ENCODE results near the gene CHRNB2. TPM values are rescaled to one million over a fixed set of nuclear protein-coding genes. Genes with fewer than 3 reads are reported as not detected.

CHRNB2 gene
- total RNA-seq (not detected), polyA plus RNA-seq (not detected)

- H3K27ac Mint-ChIP-seq: peak within 1 kb of the TSS in 2 of 7 donors; percentile 35 to 54
- ChIA-PET POLR2A (ENCODE audit: partially characterized antibody) (interaction anchor here (1.5 kb wide), 1 partner anchor 39 kb away, joined by 5 read pairs; no protein-coding TSS in a partner anchor), CTCF (ENCODE audit: partially characterized antibody) (interaction anchor here (0.9 to 1.3 kb wide), 4 partner anchors 8 to 312 kb away, joined by 3 to 4 read pairs (median 3); no protein-coding TSS in a partner anchor)
- Histone ChIP-seq H3K27ac (ENCODE audit: low read depth, low read length) (no peak within 1 kb of the TSS), H3K9me3 (ENCODE audit: control insufficient read depth in 1 of 2, low read length in 2 of 2) (no peaks in the 10 kb centered on the region), H3K4me1 (ENCODE audit: insufficient read depth, low read length) (peaks cover 6% of the 10 kb centered on the region), H3K27me3 (ENCODE audit: insufficient read depth, low read length) (peaks cover 16% of the 10 kb centered on the region), H3K36me3 (ENCODE audit: insufficient read depth, low read length) (no peaks in the 10 kb centered on the region), H3K4me3 (ENCODE audit: low read length in 2 of 2) (no peak within 1 kb of the TSS)
- H3K4me3 Mint-ChIP-seq: peak within 1 kb of the TSS in 4 of 8 donors; percentile 8 to 52 (median 30)
- DNase-seq: peak; percentile 53 to 76 (median 70)
- intact Hi-C loops (cut with micrococcal nuclease): no loop called here
- H3K9me3 Mint-ChIP-seq: no peaks in the 10 kb centered on the region
- H3K4me1 Mint-ChIP-seq: peaks cover 0 to 10% (median 3%) of the 10 kb centered on the region in 4 donors
- H3K36me3 Mint-ChIP-seq: no peaks in the 10 kb centered on the region
- H3K27me3 Mint-ChIP-seq: peaks cover 21 to 25% of the 10 kb centered on the region in 2 donors
These were observed at the start of gene CHRNB2 for GRCh38 chr1:154567386-154568156. Gene CHRNB2, plus strand, starts transcription at chr1:154567778. Its CDS starts 267 bp downstream, at chr1:154568045.

GRCh38 chr1:154519591-154519991, 48.0 kb upstream of the CHRNB2 start:
- ChIA-PET CTCF (ENCODE audit: partially characterized antibody) (no interaction called here), POLR2A (ENCODE audit: partially characterized antibody) (no interaction called here)
- peaks cover 0 to 2% (median 0%) of the 10 kb centered on the region in 4 donors for H3K4me1 Mint-ChIP-seq
- no peak overlapping the region for H3K4me3 Mint-ChIP-seq
- H3K27ac Mint-ChIP-seq: peak overlapping the region in 1 of 7 donors; percentile 74
- Histone ChIP-seq H3K4me3 (ENCODE audit: low read length in 2 of 2) (no peak overlapping the region), H3K9me3 (ENCODE audit: control insufficient read depth in 1 of 2, low read length in 2 of 2) (no peaks in the 10 kb centered on the region), H3K4me1 (ENCODE audit: insufficient read depth, low read length) (no peaks in the 10 kb centered on the region), H3K27me3 (ENCODE audit: insufficient read depth, low read length) (no peaks in the 10 kb centered on the region), H3K27ac (ENCODE audit: low read depth, low read length) (no peak overlapping the region), H3K36me3 (ENCODE audit: insufficient read depth, low read length) (no peaks in the 10 kb centered on the region)
- peaks cover 0 to 2% (median 0%) of the 10 kb centered on the region in 8 donors for H3K9me3 Mint-ChIP-seq
- peaks cover 10 to 12% of the 10 kb centered on the region in 2 donors for H3K27me3 Mint-ChIP-seq
- intact Hi-C loops (cut with micrococcal nuclease): no loop called here
- DNase-seq: no peak
- H3K36me3 Mint-ChIP-seq: no peaks in the 10 kb centered on the region

GRCh38 chr1:154520333-154520732, 47.2 kb upstream of the CHRNB2 start:
- Histone ChIP-seq H3K4me1 (ENCODE audit: insufficient read depth, low read length) (no peaks in the 10 kb centered on the region), H3K9me3 (ENCODE audit: control insufficient read depth in 1 of 2, low read length in 2 of 2) (no peaks in the 10 kb centered on the region), H3K4me3 (ENCODE audit: low read length in 2 of 2) (no peak overlapping the region), H3K27me3 (ENCODE audit: insufficient read depth, low read length) (no peaks in the 10 kb centered on the region), H3K27ac (ENCODE audit: low read depth, low read length) (no peak overlapping the region), H3K36me3 (ENCODE audit: insufficient read depth, low read length) (no peaks in the 10 kb centered on the region)
- DNase-seq: no peak
- ChIA-PET CTCF (ENCODE audit: partially characterized antibody) (no interaction called here), POLR2A (ENCODE audit: partially characterized antibody) (no interaction called here)
- intact Hi-C loops (cut with micrococcal nuclease): no loop called here
- H3K36me3 Mint-ChIP-seq: no peaks in the 10 kb centered on the region
- H3K27ac Mint-ChIP-seq: peak overlapping the region in 1 of 7 donors; percentile 60
- H3K4me1 Mint-ChIP-seq: peaks cover 0 to 2% (median 0%) of the 10 kb centered on the region in 4 donors
- H3K27me3 Mint-ChIP-seq: peaks cover 12% of the 10 kb centered on the region in 2 donors
- no peak overlapping the region for H3K4me3 Mint-ChIP-seq
- H3K9me3 Mint-ChIP-seq: peaks cover 0 to 2% (median 0%) of the 10 kb centered on the region in 8 donors

GRCh38 chr1:154521695-154522094, 45.9 kb upstream of the CHRNB2 start:
- DNase-seq: no peak
- POLR2A ChIA-PET (ENCODE audit: partially characterized antibody): no interaction called here
- Histone ChIP-seq H3K36me3 (ENCODE audit: insufficient read depth, low read length) (no peaks in the 10 kb centered on the region), H3K27me3 (ENCODE audit: insufficient read depth, low read length) (no peaks in the 10 kb centered on the region), H3K4me3 (ENCODE audit: low read length in 2 of 2) (no peak overlapping the region), H3K4me1 (ENCODE audit: insufficient read depth, low read length) (no peaks in the 10 kb centered on the region), H3K9me3 (ENCODE audit: control insufficient read depth in 1 of 2, low read length in 2 of 2) (no peaks in the 10 kb centered on the region), H3K27ac (ENCODE audit: low read depth, low read length) (no peak overlapping the region)
- H3K27ac Mint-ChIP-seq: no peak overlapping the region
- H3K4me1 Mint-ChIP-seq: peaks cover 0 to 2% (median 0%) of the 10 kb centered on the region in 4 donors
- peaks cover 7 to 12% of the 10 kb centered on the region in 2 donors for H3K27me3 Mint-ChIP-seq
- CTCF ChIA-PET (ENCODE audit: partially characterized antibody): no interaction called here
- H3K36me3 Mint-ChIP-seq: no peaks in the 10 kb centered on the region
- intact Hi-C loops (cut with micrococcal nuclease): no loop called here
- H3K4me3 Mint-ChIP-seq: no peak overlapping the region
- peaks cover 0 to 2% (median 0%) of the 10 kb centered on the region in 8 donors for H3K9me3 Mint-ChIP-seq

GRCh38 chr1:154524881-154525280, 42.7 kb upstream of the CHRNB2 start:
- H3K27me3 ChIP-seq (ENCODE audit: insufficient read depth, low read length): no peaks in the 10 kb centered on the region
- ChIA-PET CTCF (ENCODE audit: partially characterized antibody) (interaction anchor here (1.3 kb wide), 1 partner anchor 22 kb away, joined by 4 read pairs; no protein-coding TSS in a partner anchor), POLR2A (ENCODE audit: partially characterized antibody) (no interaction called here)
- DNase-seq: no peak
- no peak overlapping the region for H3K27ac ChIP-seq (ENCODE audit: low read depth, low read length)
- Mint-ChIP-seq H3K27ac (no peak overlapping the region), H3K4me3 (no peak overlapping the region), H3K9me3 (peaks cover 0 to 2% (median 0%) of the 10 kb centered on the region in 8 donors), H3K27me3 (peaks cover 7% of the 10 kb centered on the region in 2 donors), H3K4me1 (no peaks in the 10 kb centered on the region), H3K36me3 (no peaks in the 10 kb centered on the region)
- intact Hi-C loops (cut with micrococcal nuclease): no loop called here
- H3K9me3 ChIP-seq (ENCODE audit: control insufficient read depth in 1 of 2, low read length in 2 of 2): no peaks in the 10 kb centered on the region
- H3K36me3 ChIP-seq (ENCODE audit: insufficient read depth, low read length): no peaks in the 10 kb centered on the region
- H3K4me1 ChIP-seq (ENCODE audit: insufficient read depth, low read length): no peaks in the 10 kb centered on the region
- no peak overlapping the region for H3K4me3 ChIP-seq (ENCODE audit: low read length in 2 of 2)

- Mint-ChIP-seq H3K4me3 (no peak overlapping the region), H3K9me3 (no peaks in the 10 kb centered on the region), H3K4me1 (no peaks in the 10 kb centered on the region), H3K27me3 (peaks cover 3 to 5% of the 10 kb centered on the region in 2 donors), H3K36me3 (no peaks in the 10 kb centered on the region), H3K27ac (no peak overlapping the region)
- intact Hi-C loops (cut with micrococcal nuclease): no loop called here
- H3K4me3 ChIP-seq (ENCODE audit: low read length in 2 of 2): no peak overlapping the region
- H3K27ac ChIP-seq (ENCODE audit: low read depth, low read length): no peak overlapping the region
- H3K9me3 ChIP-seq (ENCODE audit: control insufficient read depth in 1 of 2, low read length in 2 of 2): no peaks in the 10 kb centered on the region
- POLR2A ChIA-PET (ENCODE audit: partially characterized antibody): no interaction called here
- no peaks in the 10 kb centered on the region for H3K36me3 ChIP-seq (ENCODE audit: insufficient read depth, low read length)
- H3K4me1 ChIP-seq (ENCODE audit: insufficient read depth, low read length): no peaks in the 10 kb centered on the region
- no peaks in the 10 kb centered on the region for H3K27me3 ChIP-seq (ENCODE audit: insufficient read depth, low read length)
- DNase-seq: no peak
- CTCF ChIA-PET (ENCODE audit: partially characterized antibody): no interaction called here
These were observed 40.4 kb upstream of the CHRNB2 start for GRCh38 chr1:154527192-154527591.

- Histone ChIP-seq H3K36me3 (ENCODE audit: insufficient read depth, low read length) (no peaks in the 10 kb centered on the region), H3K27me3 (ENCODE audit: insufficient read depth, low read length) (no peaks in the 10 kb centered on the region), H3K4me3 (ENCODE audit: low read length in 2 of 2) (no peak overlapping the region), H3K27ac (ENCODE audit: low read depth, low read length) (no peak overlapping the region), H3K4me1 (ENCODE audit: insufficient read depth, low read length) (no peaks in the 10 kb centered on the region), H3K9me3 (ENCODE audit: control insufficient read depth in 1 of 2, low read length in 2 of 2) (no peaks in the 10 kb centered on the region)
- DNase-seq: no peak
- ChIA-PET CTCF (ENCODE audit: partially characterized antibody) (no interaction called here), POLR2A (ENCODE audit: partially characterized antibody) (no interaction called here)
- no peaks in the 10 kb centered on the region for H3K36me3 Mint-ChIP-seq
- intact Hi-C loops (cut with micrococcal nuclease): no loop called here
- H3K4me3 Mint-ChIP-seq: no peak overlapping the region
- peaks cover 0 to 4% of the 10 kb centered on the region in 2 donors for H3K27me3 Mint-ChIP-seq
- H3K27ac Mint-ChIP-seq: no peak overlapping the region
- H3K9me3 Mint-ChIP-seq: no peaks in the 10 kb centered on the region
- no peaks in the 10 kb centered on the region for H3K4me1 Mint-ChIP-seq
These were observed 38.3 kb upstream of the CHRNB2 start for GRCh38 chr1:154529308-154529707.
